Measurements from ENCODE around the gene CHCHD3. TPM values are rescaled to one million over a fixed set of nuclear protein-coding genes. Genes with fewer than 3 reads are reported as not detected.

The CHCHD3 gene
- total and polyA plus RNA-seq, 4 donors = 29.1 to 50.3 (median 36.0) TPM

DNA sequence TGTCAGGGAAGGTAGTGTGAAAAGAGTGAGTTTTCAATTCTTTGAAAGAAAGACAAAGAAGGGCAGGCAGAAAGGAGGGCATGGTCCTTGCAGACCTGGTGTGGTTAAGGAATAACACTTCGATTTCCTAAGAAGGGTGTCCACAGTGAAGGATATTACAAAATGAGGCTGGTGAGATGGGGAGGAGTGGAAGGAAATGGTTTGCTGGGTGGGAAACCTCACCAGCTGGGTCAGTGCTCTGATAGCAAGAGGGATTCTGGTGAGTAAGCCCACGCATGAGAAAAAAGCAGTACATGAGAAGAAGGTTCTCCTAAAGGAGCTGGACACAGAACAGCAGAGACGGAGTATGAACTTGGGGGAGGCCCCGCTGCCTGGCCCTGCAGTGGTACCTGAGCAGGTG lies 275.1 kb downstream of the CHCHD3 start:
- intact Hi-C loops (cut with DNase I) = no loop called here
- H3K36me3 ChIP-seq (ENCODE audit: control insufficient read depth in 1 of 2, insufficient read depth in 2 of 2, low read length in 1 of 2) = no peaks in the 10 kb centered on the region
- DNase-seq (no peak), ATAC-seq (ENCODE audit: low FRiP score) (no peak)
- peaks cover 0 to 3% of the 10 kb centered on the region in 2 donors for H3K4me1 ChIP-seq (ENCODE audit: control insufficient read depth in 1 of 2, insufficient read depth in 2 of 2, low read length in 2 of 2)
- H3K27me3 ChIP-seq (ENCODE audit: control insufficient read depth in 1 of 2, insufficient read depth in 2 of 2, low read length in 1 of 2) = no peaks in the 10 kb centered on the region
- no peaks in the 10 kb centered on the region for H3K9me3 ChIP-seq (ENCODE audit: control insufficient read depth, low read length)
- no peak overlapping the region for H3K27ac ChIP-seq (ENCODE audit: low read depth in 1 of 2, low read length in 2 of 2)
- H3K4me3 ChIP-seq (ENCODE audit: low read length in 2 of 2) = no peak overlapping the region
- 92 to 96% methylated on average over 4 of the region's 4 CpGs for WGBS, 2 donors

DNA sequence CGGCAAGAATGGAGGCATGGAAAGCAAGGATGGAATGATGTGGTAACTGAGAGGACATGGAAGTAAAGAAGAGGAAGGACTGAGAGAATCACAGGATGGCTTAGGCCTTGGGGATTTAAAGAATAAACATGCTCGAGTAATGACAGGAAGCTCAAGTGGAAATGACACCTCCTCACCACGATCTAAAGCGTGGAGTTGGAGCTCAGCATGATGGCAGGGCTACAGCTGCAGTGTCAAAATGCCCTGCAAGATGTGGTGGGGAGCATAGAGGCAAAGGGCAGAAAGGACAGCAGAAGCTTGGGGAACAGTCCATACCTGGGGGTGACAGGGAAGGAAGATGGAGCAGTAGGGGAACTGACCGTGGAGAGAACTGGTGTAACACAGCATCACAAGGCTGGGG lies 276.1 kb downstream of the CHCHD3 start:
- 85 to 91% methylated on average over 5 of the region's 5 CpGs for whole genome bisulfite sequencing, 2 donors
- Histone ChIP-seq H3K9me3 (ENCODE audit: control insufficient read depth, low read length) (no peaks in the 10 kb centered on the region), H3K4me1 (ENCODE audit: control insufficient read depth in 1 of 2, insufficient read depth in 2 of 2, low read length in 2 of 2) (peaks cover 0 to 3% of the 10 kb centered on the region in 2 donors), H3K36me3 (ENCODE audit: control insufficient read depth in 1 of 2, insufficient read depth in 2 of 2, low read length in 1 of 2) (no peaks in the 10 kb centered on the region), H3K4me3 (ENCODE audit: low read length in 2 of 2) (no peak overlapping the region), H3K27me3 (ENCODE audit: control insufficient read depth in 1 of 2, insufficient read depth in 2 of 2, low read length in 1 of 2) (no peaks in the 10 kb centered on the region), H3K27ac (ENCODE audit: low read depth in 1 of 2, low read length in 2 of 2) (no peak overlapping the region)
- DNase-seq = no peak
- no peak for ATAC-seq (ENCODE audit: low FRiP score)
- intact Hi-C loops (cut with DNase I) = no loop called here

DNA sequence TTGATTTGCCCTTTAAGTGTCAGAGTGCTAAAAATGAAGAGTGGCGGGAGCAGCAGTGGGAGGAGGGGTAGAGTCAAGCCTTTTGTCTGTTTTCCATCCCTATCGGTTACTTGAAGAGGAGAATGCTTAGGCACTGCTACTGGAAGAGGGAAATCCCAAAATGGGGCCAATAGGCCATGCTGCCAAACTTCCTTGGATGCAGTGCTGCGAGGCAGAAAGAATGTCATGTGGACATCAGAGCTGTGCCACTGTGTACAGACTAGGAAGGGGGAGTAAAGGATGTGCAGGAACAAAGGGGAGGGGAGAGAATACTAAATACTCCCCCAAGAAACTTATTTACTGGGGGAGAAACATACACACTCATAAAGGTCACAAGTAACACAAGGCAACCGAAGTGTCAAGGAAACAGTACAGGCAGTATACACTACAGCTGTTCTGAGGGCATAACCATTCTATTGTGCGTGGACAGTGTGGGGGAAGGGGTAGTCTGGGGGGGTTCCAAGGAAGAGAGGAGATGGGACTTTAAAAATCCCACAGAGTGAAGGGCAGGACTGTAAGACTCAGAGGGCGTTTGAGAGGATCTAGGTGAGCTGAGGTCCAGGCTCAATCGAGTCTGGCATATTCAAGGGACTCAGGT lies 276.9 kb downstream of the CHCHD3 start:
- H3K4me3 ChIP-seq (ENCODE audit: low read length in 2 of 2) = no peak overlapping the region
- ATAC-seq (ENCODE audit: low FRiP score) (no peak), DNase-seq (no peak)
- peaks cover 0 to 3% of the 10 kb centered on the region in 2 donors for H3K4me1 ChIP-seq (ENCODE audit: control insufficient read depth in 1 of 2, insufficient read depth in 2 of 2, low read length in 2 of 2)
- intact Hi-C loops (cut with DNase I) = no loop called here
- H3K36me3 ChIP-seq (ENCODE audit: control insufficient read depth in 1 of 2, insufficient read depth in 2 of 2, low read length in 1 of 2) = no peaks in the 10 kb centered on the region
- no peaks in the 10 kb centered on the region for H3K9me3 ChIP-seq (ENCODE audit: control insufficient read depth, low read length)
- WGBS, 2 donors = 84 to 85% methylated on average over 7 of the region's 7 CpGs
- H3K27me3 ChIP-seq (ENCODE audit: control insufficient read depth in 1 of 2, insufficient read depth in 2 of 2, low read length in 1 of 2) = no peaks in the 10 kb centered on the region
- H3K27ac ChIP-seq (ENCODE audit: low read depth in 1 of 2, low read length in 2 of 2) = no peak overlapping the region

DNA sequence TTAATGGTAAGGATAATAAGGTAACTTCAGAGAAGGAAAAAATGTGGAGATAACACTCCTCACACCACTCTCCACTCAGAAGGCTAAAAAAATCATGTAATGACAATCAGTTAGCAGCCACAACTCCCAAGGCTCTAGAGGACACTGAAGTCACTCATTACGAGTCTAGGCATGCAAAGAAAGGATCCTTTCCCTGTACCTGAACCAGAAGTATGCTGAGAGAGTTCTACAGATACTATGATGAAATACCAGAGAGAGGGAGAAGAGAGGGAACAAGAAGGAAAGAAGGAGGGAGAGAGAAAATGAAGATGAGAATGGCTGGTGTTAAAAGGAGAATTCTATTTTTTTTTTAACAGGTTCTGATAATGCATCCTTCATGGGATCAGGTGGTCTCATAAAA lies 281.4 kb downstream of the CHCHD3 start:
- ATAC-seq (ENCODE audit: low FRiP score) (no peak), DNase-seq (no peak)
- intact Hi-C loops (cut with DNase I) = no loop called here
- Histone ChIP-seq H3K9me3 (ENCODE audit: control insufficient read depth, low read length) (no peaks in the 10 kb centered on the region), H3K27me3 (ENCODE audit: control insufficient read depth in 1 of 2, insufficient read depth in 2 of 2, low read length in 1 of 2) (no peaks in the 10 kb centered on the region), H3K27ac (ENCODE audit: low read depth in 1 of 2, low read length in 2 of 2) (no peak overlapping the region), H3K4me1 (ENCODE audit: control insufficient read depth in 1 of 2, insufficient read depth in 2 of 2, low read length in 2 of 2) (peaks cover 0 to 3% of the 10 kb centered on the region in 2 donors), H3K36me3 (ENCODE audit: control insufficient read depth in 1 of 2, insufficient read depth in 2 of 2, low read length in 1 of 2) (no peaks in the 10 kb centered on the region), H3K4me3 (ENCODE audit: low read length in 2 of 2) (no peak overlapping the region)
- WGBS, 2 donors = 97 to 98% methylated on average over 1 of the region's 1 CpG

DNA sequence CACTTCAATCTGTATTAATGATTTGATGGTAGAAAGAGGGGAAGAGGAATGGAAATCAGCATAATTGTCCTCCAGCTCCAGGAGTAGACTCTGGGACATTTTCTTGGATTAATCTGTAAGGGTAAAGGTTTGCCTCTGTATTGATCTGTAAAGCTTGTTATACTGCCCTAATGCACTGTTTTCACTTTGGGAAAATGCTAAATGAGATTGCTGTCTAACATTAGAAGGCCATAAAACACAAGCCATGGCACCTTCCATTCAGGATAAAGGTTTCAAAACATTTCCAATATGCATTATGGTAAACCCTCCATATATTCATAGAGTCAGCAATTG lies 282.8 kb downstream of the CHCHD3 start:
- Histone ChIP-seq H3K27ac (ENCODE audit: low read depth in 1 of 2, low read length in 2 of 2) (no peak overlapping the region), H3K4me3 (ENCODE audit: low read length in 2 of 2) (no peak overlapping the region), H3K36me3 (ENCODE audit: control insufficient read depth in 1 of 2, insufficient read depth in 2 of 2, low read length in 1 of 2) (peaks cover 0 to 2% of the 10 kb centered on the region in 2 donors), H3K4me1 (ENCODE audit: control insufficient read depth in 1 of 2, insufficient read depth in 2 of 2, low read length in 2 of 2) (peaks cover 0 to 3% of the 10 kb centered on the region in 2 donors), H3K27me3 (ENCODE audit: control insufficient read depth in 1 of 2, insufficient read depth in 2 of 2, low read length in 1 of 2) (no peaks in the 10 kb centered on the region), H3K9me3 (ENCODE audit: control insufficient read depth, low read length) (no peaks in the 10 kb centered on the region)
- DNase-seq (no peak), ATAC-seq (ENCODE audit: low FRiP score) (no peak)
- intact Hi-C loops (cut with DNase I) = no loop called here

DNA sequence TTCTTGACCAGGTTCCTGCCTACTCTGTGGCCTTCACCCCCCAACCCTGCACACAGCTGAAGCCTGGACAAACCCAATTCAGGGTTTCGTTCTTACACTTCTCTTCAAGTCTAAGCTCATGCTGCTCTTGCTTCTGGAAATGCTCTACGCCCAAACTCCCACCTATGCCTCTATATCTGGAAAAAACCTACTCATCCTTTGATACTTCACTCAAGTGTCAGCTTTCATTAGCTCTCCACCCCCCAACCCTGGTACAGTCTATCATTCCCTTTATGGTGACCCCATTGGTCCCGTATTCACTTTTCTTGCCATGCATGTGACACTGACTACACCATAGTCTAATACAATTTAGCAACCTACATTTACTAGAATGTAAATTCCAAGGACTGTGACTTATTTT lies 284.7 kb downstream of the CHCHD3 start:
- no peaks in the 10 kb centered on the region for H3K27me3 ChIP-seq (ENCODE audit: control insufficient read depth in 1 of 2, insufficient read depth in 2 of 2, low read length in 1 of 2)
- 98 to 99% methylated on average over 3 of the region's 3 CpGs for WGBS, 2 donors
- H3K4me3 ChIP-seq (ENCODE audit: low read length in 2 of 2) = no peak overlapping the region
- peaks cover 0 to 1% of the 10 kb centered on the region in 2 donors for H3K4me1 ChIP-seq (ENCODE audit: control insufficient read depth in 1 of 2, insufficient read depth in 2 of 2, low read length in 2 of 2)
- intact Hi-C loops (cut with DNase I) = no loop called here
- H3K9me3 ChIP-seq (ENCODE audit: control insufficient read depth, low read length) = no peaks in the 10 kb centered on the region
- H3K36me3 ChIP-seq (ENCODE audit: control insufficient read depth in 1 of 2, insufficient read depth in 2 of 2, low read length in 1 of 2) = peaks cover 3 to 8% of the 10 kb centered on the region in 2 donors
- DNase-seq (no peak), ATAC-seq (ENCODE audit: low FRiP score) (no peak)
- no peak overlapping the region for H3K27ac ChIP-seq (ENCODE audit: low read depth in 1 of 2, low read length in 2 of 2)

DNA sequence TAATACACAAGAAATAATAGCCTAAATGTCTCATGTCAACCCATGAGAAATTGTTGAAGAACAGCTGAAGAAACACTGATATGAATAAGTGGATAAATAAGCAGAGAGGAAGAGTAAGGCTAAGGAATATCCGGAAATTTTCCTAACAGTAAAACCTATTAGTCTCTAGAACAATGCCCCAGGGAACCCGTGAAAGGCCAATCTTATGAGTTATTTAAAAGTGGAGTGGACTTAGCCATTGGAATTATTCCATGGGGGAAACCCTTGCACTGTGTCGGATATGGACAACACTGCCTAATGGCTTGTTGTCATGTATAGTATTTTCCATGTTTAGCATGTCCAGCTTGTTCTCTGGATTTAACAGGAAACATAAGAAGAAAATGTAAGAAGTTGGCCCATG lies 288.4 kb downstream of the CHCHD3 start:
- H3K36me3 ChIP-seq (ENCODE audit: control insufficient read depth in 1 of 2, insufficient read depth in 2 of 2, low read length in 1 of 2) = peaks cover 3 to 10% of the 10 kb centered on the region in 2 donors
- no peaks in the 10 kb centered on the region for H3K27me3 ChIP-seq (ENCODE audit: control insufficient read depth in 1 of 2, insufficient read depth in 2 of 2, low read length in 1 of 2)
- H3K4me1 ChIP-seq (ENCODE audit: control insufficient read depth in 1 of 2, insufficient read depth in 2 of 2, low read length in 2 of 2) = no peaks in the 10 kb centered on the region
- no peak for DNase-seq
- H3K27ac ChIP-seq (ENCODE audit: low read depth in 1 of 2, low read length in 2 of 2) = no peak overlapping the region
- 48 to 55% methylated on average over 3 of the region's 3 CpGs for WGBS, 2 donors
- ATAC-seq (ENCODE audit: low FRiP score) = no peak
- H3K9me3 ChIP-seq (ENCODE audit: control insufficient read depth, low read length) = no peaks in the 10 kb centered on the region
- no peak overlapping the region for H3K4me3 ChIP-seq (ENCODE audit: low read length in 2 of 2)
- intact Hi-C loops (cut with DNase I) = no loop called here

DNA sequence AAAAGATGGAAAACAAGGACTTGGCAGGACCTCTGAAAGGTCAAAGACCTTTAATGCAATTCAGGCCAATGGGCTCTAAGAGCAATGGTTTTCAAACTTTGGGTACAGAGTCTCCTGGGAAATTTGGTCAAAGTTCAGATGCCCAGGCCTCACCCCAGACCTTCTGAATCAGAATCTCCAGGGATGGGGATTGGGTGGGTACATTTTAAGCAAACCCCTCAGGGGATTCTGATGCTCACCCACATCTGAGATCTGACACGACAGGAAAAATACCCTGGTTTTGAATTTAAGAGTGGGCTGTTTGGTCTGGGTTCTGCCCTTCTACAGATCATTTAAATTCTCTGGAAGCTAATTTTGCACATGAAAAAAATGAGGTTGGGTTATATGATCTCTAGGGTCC lies 290.9 kb downstream of the CHCHD3 start:
- Histone ChIP-seq H3K36me3 (ENCODE audit: control insufficient read depth in 1 of 2, insufficient read depth in 2 of 2, low read length in 1 of 2) (peaks cover 3 to 11% of the 10 kb centered on the region in 2 donors), H3K27me3 (ENCODE audit: control insufficient read depth in 1 of 2, insufficient read depth in 2 of 2, low read length in 1 of 2) (no peaks in the 10 kb centered on the region), H3K4me1 (ENCODE audit: control insufficient read depth in 1 of 2, insufficient read depth in 2 of 2, low read length in 2 of 2) (no peaks in the 10 kb centered on the region), H3K27ac (ENCODE audit: low read depth in 1 of 2, low read length in 2 of 2) (no peak overlapping the region), H3K9me3 (ENCODE audit: control insufficient read depth, low read length) (no peaks in the 10 kb centered on the region), H3K4me3 (ENCODE audit: low read length in 2 of 2) (no peak overlapping the region)
- no peak for ATAC-seq (ENCODE audit: low FRiP score)
- WGBS, 2 donors = 94 to 100% methylated on average over 1 of the region's 1 CpG
- no peak for DNase-seq
- intact Hi-C loops (cut with DNase I) = no loop called here

DNA sequence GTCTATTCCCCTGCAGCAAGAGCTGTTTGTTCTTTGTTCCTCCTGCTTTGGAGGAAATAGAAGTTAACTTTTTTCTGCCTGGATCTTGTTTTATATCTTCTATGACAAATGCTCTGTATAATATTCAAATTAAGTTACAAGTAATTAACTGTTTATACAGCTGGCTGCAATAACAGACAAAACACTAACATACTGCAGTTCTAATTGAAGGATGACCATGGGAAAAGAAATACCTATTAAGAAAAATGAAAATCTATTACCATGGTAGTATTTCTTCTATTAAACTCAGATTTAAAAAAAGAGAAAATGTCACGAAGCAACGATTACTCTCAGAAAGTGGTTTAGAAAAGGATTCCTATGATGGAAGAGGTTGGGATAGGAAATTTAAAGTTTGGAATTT lies 291.8 kb downstream of the CHCHD3 start:
- no peak for DNase-seq
- no peaks in the 10 kb centered on the region for H3K4me1 ChIP-seq (ENCODE audit: control insufficient read depth in 1 of 2, insufficient read depth in 2 of 2, low read length in 2 of 2)
- no peak overlapping the region for H3K4me3 ChIP-seq (ENCODE audit: low read length in 2 of 2)
- peaks cover 3 to 11% of the 10 kb centered on the region in 2 donors for H3K36me3 ChIP-seq (ENCODE audit: control insufficient read depth in 1 of 2, insufficient read depth in 2 of 2, low read length in 1 of 2)
- H3K27me3 ChIP-seq (ENCODE audit: control insufficient read depth in 1 of 2, insufficient read depth in 2 of 2, low read length in 1 of 2) = no peaks in the 10 kb centered on the region
- intact Hi-C loops (cut with DNase I) = no loop called here
- no peaks in the 10 kb centered on the region for H3K9me3 ChIP-seq (ENCODE audit: control insufficient read depth, low read length)
- 90 to 92% methylated on average over 2 of the region's 2 CpGs for WGBS, 2 donors
- no peak for ATAC-seq (ENCODE audit: low FRiP score)
- H3K27ac ChIP-seq (ENCODE audit: low read depth in 1 of 2, low read length in 2 of 2) = no peak overlapping the region

All from aorta (tissue), 5 donors.